MM.1S (cell line): ENCODE measurements around the gene PLCB4.

Experiments used
- DNase-seq: peaks from one replicate; pipeline ENCODE4 v3.0.0-alpha.2; 2015
- H2AFZ ChIP-seq: fragments of 300-600 bp; sonication (generic); 2 replicates; pipeline ENCODE4 v1.6.0; 2016; ENCODE audit warnings: antibody characterized with exemption, low read length
- H3F3A ChIP-seq: fragments of 300-600 bp; sonication (generic); 2 replicates; pipeline ENCODE4 v1.6.1; 2016; ENCODE audit warnings: mild to moderate bottlenecking, antibody characterized with exemption, low read length, moderate library complexity, mixed read lengths; ENCODE audit not compliant: insufficient read depth
- H3K27ac ChIP-seq: fragments of 300-600 bp; sonication (generic); 2 replicates; pipeline ENCODE4 v1.5.1; 2016; ENCODE audit warnings: mild to moderate bottlenecking, low read length
- H3K27me3 ChIP-seq: fragments of 300-600 bp; sonication (generic); replicated peaks from 2 replicates; pipeline ENCODE4 v1.6.0; 2016; ENCODE audit warnings: low read length; ENCODE audit not compliant: insufficient read depth
- H3K36me3 ChIP-seq: fragments of 300-600 bp; sonication (generic); replicated peaks from 2 replicates; pipeline ENCODE4 v1.6.1; 2016; ENCODE audit warnings: mild to moderate bottlenecking, low read length, mixed read lengths; ENCODE audit not compliant: insufficient read depth
- H3K4me1 ChIP-seq: fragments of 300-600 bp; sonication (generic); 2 replicates; pipeline ENCODE4 v1.6.1; 2016; ENCODE audit warnings: low read length, mixed read lengths
- H3K4me2 ChIP-seq: fragments of 300-600 bp; sonication (generic); 2 replicates; pipeline ENCODE4 v1.6.0; 2016; ENCODE audit warnings: low read depth, low read length
- H3K4me3 ChIP-seq: fragments of 300-600 bp; sonication (generic); 2 replicates; pipeline ENCODE4 v1.5.1; 2016; ENCODE audit warnings: low read length, mixed read lengths
- H3K79me2 ChIP-seq: fragments of 300-600 bp; sonication (generic); 2 replicates; pipeline ENCODE4 v1.6.1; 2016; ENCODE audit warnings: mixed run types, low read length, mixed read lengths
- H3K9ac ChIP-seq: fragments of 300-600 bp; sonication (generic); 2 replicates; pipeline ENCODE4 v1.6.1; 2016; ENCODE audit warnings: low read length, mixed read lengths
- H3K9me2 ChIP-seq: fragments of 300-600 bp; sonication (generic); replicated peaks from 2 replicates; pipeline ENCODE4 v1.6.1; 2016; ENCODE audit warnings: mild to moderate bottlenecking, low read length, mixed read lengths; ENCODE audit not compliant: insufficient read depth
- H3K9me3 ChIP-seq: fragments of 300-600 bp; sonication (generic); replicated peaks from 2 replicates; pipeline ENCODE4 v1.6.1; 2016; ENCODE audit warnings: mild to moderate bottlenecking, low read length, mixed read lengths; ENCODE audit not compliant: insufficient read depth
- H4K20me1 ChIP-seq: fragments of 300-600 bp; sonication (generic); 2 replicates; pipeline ENCODE4 v1.6.1; 2016; ENCODE audit warnings: mild to moderate bottlenecking, low read length, moderate library complexity, mixed read lengths; ENCODE audit not compliant: insufficient read depth
- CTCF ChIP-seq: fragments of 300-600 bp; sonication (generic); IDR thresholded peaks from 2 replicates; pipeline ENCODE4 v1.5.1; 2016; ENCODE audit warnings: antibody characterized with exemption, low read length, mixed read lengths
- EZH2 ChIP-seq: fragments of 300-600 bp; sonication (generic); optimal IDR thresholded peaks from 2 replicates; pipeline ENCODE3; 2017; ENCODE audit warnings: low read depth, mild to moderate bottlenecking, antibody characterized with exemption, low read length, mixed read lengths
- EZH2phosphoT487 ChIP-seq: fragments of 300-600 bp; sonication (generic); IDR thresholded peaks from 2 replicates; pipeline ENCODE4 v1.6.1; 2018; ENCODE audit warnings: antibody characterized with exemption, low read length

Gene PLCB4

GRCh38 chr20:9246731-9247130 lies 177.8 kb downstream of the PLCB4 start:
- Histone ChIP-seq H3F3A (no peaks in the 10 kb centered on the region), H3K79me2 (no peaks in the 10 kb centered on the region), H2AFZ (no peak overlapping the region), H3K36me3 (no peaks in the 10 kb centered on the region), H3K4me2 (no peak overlapping the region), H3K4me3 (no peak overlapping the region), H3K9me2 (no peaks in the 10 kb centered on the region), H4K20me1 (no peaks in the 10 kb centered on the region), H3K27ac (no peak overlapping the region), H3K27me3 (no peaks in the 10 kb centered on the region), H3K9ac (no peak overlapping the region), H3K9me3 (no peaks in the 10 kb centered on the region), H3K4me1 (no peaks in the 10 kb centered on the region)
- no peak for DNase-seq
- TF ChIP-seq EZH2 (no peak), CTCF (no peak), EZH2phosphoT487 (no peak)

GRCh38 chr20:9250511-9250910 lies 181.6 kb downstream of the PLCB4 start:
- H3K36me3 ChIP-seq, result no peaks in the 10 kb centered on the region
- H3K4me1 ChIP-seq, result no peaks in the 10 kb centered on the region
- H2AFZ ChIP-seq, result no peak overlapping the region
- H3K27ac ChIP-seq, result no peak overlapping the region
- no peak for TF ChIP-seq EZH2
- no peak for TF ChIP-seq EZH2phosphoT487
- no peak for TF ChIP-seq CTCF
- DNase-seq, result no peak
- no peak overlapping the region for H3K4me3 ChIP-seq
- H3F3A ChIP-seq, result no peaks in the 10 kb centered on the region
- H3K9me3 ChIP-seq, result no peaks in the 10 kb centered on the region
- no peak overlapping the region for H3K9ac ChIP-seq
- no peak overlapping the region for H3K4me2 ChIP-seq
- no peaks in the 10 kb centered on the region for H4K20me1 ChIP-seq
- no peaks in the 10 kb centered on the region for H3K9me2 ChIP-seq
- no peaks in the 10 kb centered on the region for H3K79me2 ChIP-seq
- H3K27me3 ChIP-seq, result no peaks in the 10 kb centered on the region

GRCh38 chr20:9253006-9253539 lies 184.2 kb downstream of the PLCB4 start:
- Histone ChIP-seq H4K20me1 (no peaks in the 10 kb centered on the region), H3K36me3 (no peaks in the 10 kb centered on the region), H3K27ac (no peak overlapping the region), H3K4me1 (no peaks in the 10 kb centered on the region), H3K9ac (no peak overlapping the region), H3K9me2 (no peaks in the 10 kb centered on the region), H3K79me2 (no peaks in the 10 kb centered on the region), H3K4me2 (no peak overlapping the region), H3K9me3 (no peaks in the 10 kb centered on the region), H2AFZ (no peak overlapping the region), H3K27me3 (no peaks in the 10 kb centered on the region), H3K4me3 (no peak overlapping the region), H3F3A (no peaks in the 10 kb centered on the region)
- TF ChIP-seq EZH2phosphoT487 (no peak), CTCF (no peak)
- no peak for DNase-seq

- Histone ChIP-seq H3K27me3 (no peaks in the 10 kb centered on the region), H3F3A (no peaks in the 10 kb centered on the region), H4K20me1 (no peaks in the 10 kb centered on the region), H3K36me3 (no peaks in the 10 kb centered on the region), H3K9ac (no peak overlapping the region), H3K4me1 (no peaks in the 10 kb centered on the region), H3K4me2 (no peak overlapping the region), H3K4me3 (no peak overlapping the region), H3K9me3 (no peaks in the 10 kb centered on the region), H3K9me2 (no peaks in the 10 kb centered on the region), H3K79me2 (no peaks in the 10 kb centered on the region), H3K27ac (no peak overlapping the region), H2AFZ (no peak overlapping the region)
- DNase-seq, result no peak
- TF ChIP-seq CTCF, result no peak
- no peak for TF ChIP-seq EZH2phosphoT487
- no peak for TF ChIP-seq EZH2
These were observed 186.3 kb downstream of the PLCB4 start for GRCh38 chr20:9255171-9255570.
